Activated naive CD8-positive, alpha-beta T cell treated with anti-CD3 and anti-CD28 coated beads, Interleukin-2, amount 10 ng/mL, durations not matched to agents 7 days and 5 days (primary cell): ENCODE measurements around the gene ERVK3-1. TPM values are rescaled to one million over a fixed set of nuclear protein-coding genes. Genes with fewer than 3 reads are reported as not detected.

ENCODE experiments used
- ATAC-seq: fragments of 150-1000 bp; cut with Tn5 transposase; one replicate; pipeline ENCODE4 v1.10.0; 2021; ENCODE audit warnings: low read depth, moderate library complexity
- POLR2A ChIA-PET: fragments of 350-600 bp; sonication (Branson Sonifier 250); formaldehyde crosslinking; loops from one replicate; lab custom pipeline; 2021; ENCODE audit warnings: antibody characterized with exemption; lab: Charles Lee
- DNase-seq: peaks from one replicate; pipeline ENCODE4 v3.0.0; 2021
- H3K27ac Mint-ChIP-seq: one replicate; pipeline ENCODE4 v1.8.0; 2022; ENCODE audit warnings: mild to moderate bottlenecking, mixed read lengths
- H3K27me3 Mint-ChIP-seq: one replicate; pipeline ENCODE4 v1.8.0; 2022; ENCODE audit warnings: mild to moderate bottlenecking, moderate library complexity, mixed read lengths
- H3K36me3 Mint-ChIP-seq: one replicate; pipeline ENCODE4 v1.8.0; 2021; ENCODE audit warnings: mild to moderate bottlenecking, mixed read lengths
- H3K4me1 Mint-ChIP-seq: one replicate; pipeline ENCODE4 v1.8.0; 2021; ENCODE audit warnings: mixed read lengths
- H3K4me3 Mint-ChIP-seq: one replicate; pipeline ENCODE4 v1.8.0; 2022; ENCODE audit warnings: mild to moderate bottlenecking, moderate library complexity, mixed read lengths
- H3K9me3 Mint-ChIP-seq: one replicate; pipeline ENCODE4 v1.8.0; 2021; ENCODE audit warnings: mixed read lengths
- total RNA-seq, 2 experiments: library from RNA; stranded (reverse); gene quantifications; one replicate each; pipeline ENCODE4 v1.2.3, GENCODE V29; 2021

Gene ERVK3-1
- total RNA-seq, 2 experiments from 2014 or later: 74.5 to 76.3 TPM

GRCh38 chr19:58315580-58315979 is 10.4 kb downstream of the ERVK3-1 start:
- H3K4me1 Mint-ChIP-seq: peaks cover 2% of the 10 kb centered on the region
- no peak overlapping the region for H3K4me3 Mint-ChIP-seq
- peaks cover 43% of the 10 kb centered on the region for H3K36me3 Mint-ChIP-seq
- DNase-seq: no peak
- ATAC-seq: no peak
- no peak overlapping the region for H3K27ac Mint-ChIP-seq
- peaks cover 2% of the 10 kb centered on the region for H3K9me3 Mint-ChIP-seq
- no peaks in the 10 kb centered on the region for H3K27me3 Mint-ChIP-seq
- POLR2A ChIA-PET: no interaction called here

- no peak overlapping the region for H3K27ac Mint-ChIP-seq
- POLR2A ChIA-PET: interaction anchor here (0.6 to 1.1 kb wide), 3 partner anchors 69 to 81 kb away, joined by 3 to 6 read pairs (median 5); partner anchors contain the start of gene RPS5
- ATAC-seq: no peak
- H3K4me3 Mint-ChIP-seq: no peak overlapping the region
- no peaks in the 10 kb centered on the region for H3K4me1 Mint-ChIP-seq
- H3K9me3 Mint-ChIP-seq: no peaks in the 10 kb centered on the region
- no peak for DNase-seq
- H3K27me3 Mint-ChIP-seq: no peaks in the 10 kb centered on the region
- peaks cover 26% of the 10 kb centered on the region for H3K36me3 Mint-ChIP-seq
Observed at GRCh38 chr19:58317476-58318072, 12.4 kb downstream of the ERVK3-1 start.

GRCh38 chr19:58318297-58318696 is 13.1 kb downstream of the ERVK3-1 start:
- no peak for ATAC-seq
- no peak for DNase-seq
- Mint-ChIP-seq H3K27me3 (no peaks in the 10 kb centered on the region), H3K4me1 (no peaks in the 10 kb centered on the region), H3K4me3 (no peak overlapping the region), H3K36me3 (peaks cover 21% of the 10 kb centered on the region), H3K9me3 (no peaks in the 10 kb centered on the region), H3K27ac (no peak overlapping the region)
- POLR2A ChIA-PET: interaction anchor here (1.1 kb wide), 1 partner anchor 81 kb away, joined by 6 read pairs; no protein-coding TSS in a partner anchor

GRCh38 chr19:58319241-58319640 is 14.1 kb downstream of the ERVK3-1 start:
- no peak for ATAC-seq
- Mint-ChIP-seq H3K27ac (no peak overlapping the region), H3K9me3 (no peaks in the 10 kb centered on the region), H3K27me3 (no peaks in the 10 kb centered on the region), H3K4me3 (no peak overlapping the region), H3K4me1 (no peaks in the 10 kb centered on the region), H3K36me3 (peaks cover 19% of the 10 kb centered on the region)
- POLR2A ChIA-PET: no interaction called here
- DNase-seq: no peak

- POLR2A ChIA-PET: interaction anchor here (1.5 to 1.6 kb wide), 3 partner anchors 21 to 142 kb away, joined by 7 to 17 read pairs (median 9); partner anchors contain the start of gene ZNF274
- no peak for ATAC-seq
- H3K4me3 Mint-ChIP-seq: no peak overlapping the region
Observed at GRCh38 chr19:58325311-58326022, 20.3 kb downstream of the ERVK3-1 start.

GRCh38 chr19:58326501-58326913 is 21.3 kb downstream of the ERVK3-1 start:
- peaks cover 7% of the 10 kb centered on the region for H3K4me1 Mint-ChIP-seq
- POLR2A ChIA-PET: interaction anchor here (0.6 to 1.6 kb wide), 13 partner anchors 20 to 507 kb away, joined by 3 to 17 read pairs (median 6); partner anchors contain the start of genes ZNF132, ZNF274, ZNF497 and ZNF8
- DNase-seq: no peak
- no peak overlapping the region for H3K27ac Mint-ChIP-seq
- peaks cover 3% of the 10 kb centered on the region for H3K36me3 Mint-ChIP-seq
- no peaks in the 10 kb centered on the region for H3K27me3 Mint-ChIP-seq
- ATAC-seq: peak; percentile 55
- no peak overlapping the region for H3K4me3 Mint-ChIP-seq
- H3K9me3 Mint-ChIP-seq: no peaks in the 10 kb centered on the region

More at GRCh38 chr19:58325311-58326022, 20.3 kb downstream of the ERVK3-1 start:
- H3K9me3 Mint-ChIP-seq: no peaks in the 10 kb centered on the region
- H3K4me1 Mint-ChIP-seq: peaks cover 7% of the 10 kb centered on the region
- H3K27me3 Mint-ChIP-seq: no peaks in the 10 kb centered on the region
- no peak overlapping the region for H3K27ac Mint-ChIP-seq
- no peak for DNase-seq
- H3K36me3 Mint-ChIP-seq: peaks cover 3% of the 10 kb centered on the region

GRCh38 chr19:58326914-58327726 is 21.9 kb downstream of the ERVK3-1 start, which contains the start of gene ZSCAN22:
Gene ZSCAN22 (plus strand): TSS chr19:58326994. CDS start chr19:58334803, 7,809 bp downstream.
- Mint-ChIP-seq H3K9me3 (no peaks in the 10 kb centered on the region), H3K27ac (no peak within 1 kb of the TSS), H3K4me3 (no peak within 1 kb of the TSS), H3K36me3 (peaks cover 3% of the 10 kb centered on the region), H3K4me1 (peaks cover 7% of the 10 kb centered on the region), H3K27me3 (no peaks in the 10 kb centered on the region)
- peak; percentile 88 for ATAC-seq
- peak; percentile 89 for DNase-seq
- POLR2A ChIA-PET: interaction anchor here (0.6 to 1.6 kb wide), 14 partner anchors 20 to 508 kb away, joined by 3 to 17 read pairs (median 4); partner anchors contain the start of genes ZNF132, ZNF274, ZNF497 and ZNF8

GRCh38 chr19:58328999-58329398 is 23.8 kb downstream of the ERVK3-1 start:
- H3K27ac Mint-ChIP-seq: no peak overlapping the region
- no peak for DNase-seq

GRCh38 chr19:58330458-58330857 is 25.3 kb downstream of the ERVK3-1 start:
- H3K27ac Mint-ChIP-seq: no peak overlapping the region
- DNase-seq (no peak), ATAC-seq (no peak)
- H3K27me3 Mint-ChIP-seq: no peaks in the 10 kb centered on the region
- peaks cover 2% of the 10 kb centered on the region for H3K36me3 Mint-ChIP-seq
- POLR2A ChIA-PET: no interaction called here
- no peak overlapping the region for H3K4me3 Mint-ChIP-seq
- peaks cover 11% of the 10 kb centered on the region for H3K4me1 Mint-ChIP-seq
- H3K9me3 Mint-ChIP-seq: no peaks in the 10 kb centered on the region

More at GRCh38 chr19:58328999-58329398, 23.8 kb downstream of the ERVK3-1 start:
- POLR2A ChIA-PET: interaction anchor here (0.5 kb wide), 1 partner anchor 1152 kb away, joined by 3 read pairs; no protein-coding TSS in a partner anchor
- H3K27me3 Mint-ChIP-seq: no peaks in the 10 kb centered on the region
- H3K36me3 Mint-ChIP-seq: no peaks in the 10 kb centered on the region
- peaks cover 11% of the 10 kb centered on the region for H3K4me1 Mint-ChIP-seq
- H3K9me3 Mint-ChIP-seq: no peaks in the 10 kb centered on the region
- no peak for ATAC-seq
- no peak overlapping the region for H3K4me3 Mint-ChIP-seq

GRCh38 chr19:58332697-58333096 is 27.5 kb downstream of the ERVK3-1 start:
- no peak for DNase-seq
- POLR2A ChIA-PET: interaction anchor here (1.0 to 1.6 kb wide), 2 partner anchors 14 to 68 kb away, joined by 3 to 4 read pairs; no protein-coding TSS in a partner anchor
- no peaks in the 10 kb centered on the region for H3K27me3 Mint-ChIP-seq
- H3K4me1 Mint-ChIP-seq: peaks cover 11% of the 10 kb centered on the region
- H3K27ac Mint-ChIP-seq: no peak overlapping the region
- H3K36me3 Mint-ChIP-seq: peaks cover 12% of the 10 kb centered on the region
- ATAC-seq: no peak
- H3K4me3 Mint-ChIP-seq: no peak overlapping the region
- no peaks in the 10 kb centered on the region for H3K9me3 Mint-ChIP-seq

GRCh38 chr19:58334691-58335249 is 29.6 kb downstream of the ERVK3-1 start:
- POLR2A ChIA-PET: no interaction called here
- DNase-seq (no peak), ATAC-seq (no peak)
- no peaks in the 10 kb centered on the region for H3K27me3 Mint-ChIP-seq
- no peak overlapping the region for H3K27ac Mint-ChIP-seq
- H3K9me3 Mint-ChIP-seq: no peaks in the 10 kb centered on the region
- H3K36me3 Mint-ChIP-seq: peaks cover 30% of the 10 kb centered on the region
- no peak overlapping the region for H3K4me3 Mint-ChIP-seq
- H3K4me1 Mint-ChIP-seq: peaks cover 9% of the 10 kb centered on the region

- no peak for DNase-seq
- H3K4me1 Mint-ChIP-seq: peaks cover 10% of the 10 kb centered on the region
- peaks cover 36% of the 10 kb centered on the region for H3K36me3 Mint-ChIP-seq
- H3K27me3 Mint-ChIP-seq: no peaks in the 10 kb centered on the region
- H3K27ac Mint-ChIP-seq: no peak overlapping the region
- POLR2A ChIA-PET: no interaction called here
- H3K4me3 Mint-ChIP-seq: no peak overlapping the region
- no peak for ATAC-seq
- H3K9me3 Mint-ChIP-seq: no peaks in the 10 kb centered on the region
Observed at GRCh38 chr19:58335630-58336029, 30.5 kb downstream of the ERVK3-1 start.
